PC-9 (cell line): ENCODE data around the gene LILRA2. TPM values are rescaled to one million over a fixed set of nuclear protein-coding genes. Genes with fewer than 3 reads are reported as not detected.

Experiments
- BruUV-seq: library from RNA; stranded (reverse); fragments of 400-500 nt; replicated peaks from 2 replicates; lab custom pipeline; 2021; lab: Mats Ljungman, UMichigan
- CTCF ChIA-PET: fragments of 300-600 bp; sonication (Branson Sonifier 250); formaldehyde crosslinking; loops from one replicate; lab custom pipeline; 2022; ENCODE audit warnings: antibody characterized with exemption; lab: Charles Lee
- POLR2A ChIA-PET: fragments of 300-600 bp; sonication (Branson Sonifier 250); formaldehyde crosslinking; loops from one replicate; lab custom pipeline; 2022; ENCODE audit warnings: antibody characterized with exemption; ENCODE audit not compliant: unreplicated experiment; lab: Charles Lee
- DNase-seq, 2 experiments: peaks; one replicate each; pipeline versions ENCODE4 v3.0.0 to v3.0.0-alpha.2; 2015 to 2022; ENCODE audit warnings: mixed read lengths in 1 of 2
- H2AFZ ChIP-seq: fragments of 200-600 bp; sonication (generic); 2 replicates; pipeline ENCODE4 v1.8.1; 2017; ENCODE audit warnings: antibody characterized with exemption
- H3F3A ChIP-seq: fragments of 200-600 bp; sonication (generic); 2 replicates; pipeline ENCODE4 v1.8.1; 2017; ENCODE audit warnings: antibody characterized with exemption, mild to moderate bottlenecking, low read depth; ENCODE audit not compliant: insufficient read depth
- H3K27ac ChIP-seq: fragments of 200-600 bp; sonication (generic); 2 replicates; pipeline ENCODE4 v1.6.1; 2016; ENCODE audit warnings: mixed run types
- H3K27me3 ChIP-seq: fragments of 200-600 bp; sonication (generic); 2 replicates; pipeline ENCODE4 v1.6.1; 2016; ENCODE audit warnings: low read depth, mixed run types; ENCODE audit not compliant: insufficient read depth
- H3K36me3 ChIP-seq: fragments of 200-600 bp; sonication (generic); 2 replicates; pipeline ENCODE4 v1.6.1; 2016; ENCODE audit warnings: low read depth, mixed run types
- H3K4me1 ChIP-seq: fragments of 200-600 bp; sonication (generic); replicated peaks from 2 replicates; pipeline ENCODE4 v1.6.1; 2016; ENCODE audit warnings: mixed run types; ENCODE audit not compliant: insufficient read depth
- H3K4me2 ChIP-seq: fragments of 200-600 bp; sonication (generic); 2 replicates; pipeline ENCODE4 v1.6.1; 2017; ENCODE audit warnings: mixed run types
- H3K4me3 ChIP-seq: fragments of 200-600 bp; sonication (generic); 2 replicates; pipeline ENCODE4 v1.6.1; 2016; ENCODE audit warnings: mixed run types
- H3K79me2 ChIP-seq: fragments of 200-600 bp; sonication (generic); 2 replicates; pipeline ENCODE4 v1.6.1; 2017; ENCODE audit warnings: low read depth, mixed run types
- H3K9me2 ChIP-seq: fragments of 200-600 bp; sonication (generic); 2 replicates; pipeline ENCODE4 v1.8.1; 2017; ENCODE audit warnings: mild to moderate bottlenecking; ENCODE audit not compliant: insufficient read depth
- H3K9me3 ChIP-seq: fragments of 200-600 bp; sonication (generic); 2 replicates; pipeline ENCODE4 v1.8.1; 2016; ENCODE audit warnings: low read depth; ENCODE audit not compliant: insufficient read depth
- H4K20me1 ChIP-seq: fragments of 200-600 bp; sonication (generic); 2 replicates; pipeline ENCODE4 v1.8.1; 2017; ENCODE audit not compliant: insufficient read depth
- EZH2 ChIP-seq: fragments of 200-600 bp; sonication (generic); IDR thresholded peaks from 2 replicates; pipeline ENCODE4 v1.8.0; 2017; ENCODE audit warnings: antibody characterized with exemption, low read depth
- intact Hi-C: fragments of 100-400 bp; cut with micrococcal nuclease; formaldehyde crosslinking; loops from one replicate; pipeline ENCODE4 v1.10.0; 2022; ENCODE audit not compliant: unreplicated experiment
- total RNA-seq: library from RNA; stranded (reverse); gene quantifications from 2 replicates; pipeline ENCODE4 v1.2.3, GENCODE V29; 2021
- TF ChIP-seq, protein P1 (sequence below): fragments of 200-600 bp; sonication (generic); conservative IDR thresholded peaks from 2 replicates; pipeline ENCODE4 v1.6.1; 2017; ENCODE audit warnings: mixed run types, antibody characterized with exemption, mild to moderate bottlenecking, moderate library complexity

The LILRA2 gene
- total RNA-seq, 1 experiment from 2014 or later = not detected

DNA sequence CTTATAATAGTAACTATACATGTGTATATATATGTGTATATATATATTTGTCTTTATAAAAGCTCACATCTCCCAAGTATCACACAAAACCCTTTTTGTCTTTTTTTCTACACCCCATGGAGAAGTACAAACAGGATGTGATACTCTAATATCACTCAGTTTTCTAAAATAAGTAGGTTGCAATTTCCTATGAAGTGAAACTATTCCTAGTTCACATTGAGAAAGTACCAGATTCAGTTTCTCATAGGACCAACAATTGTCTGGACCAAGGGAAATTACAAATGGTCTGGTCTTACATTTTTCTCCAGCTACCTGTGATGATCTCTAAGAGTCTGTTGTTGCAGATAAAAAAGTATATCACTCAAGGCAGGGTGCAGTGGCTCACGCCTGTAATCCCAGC lies 38.8 kb downstream of the LILRA2 start:
- H3K4me1 ChIP-seq = no peaks in the 10 kb centered on the region
- H3K9me3 ChIP-seq = no peaks in the 10 kb centered on the region
- no peak overlapping the region for H2AFZ ChIP-seq
- no peaks in the 10 kb centered on the region; the same call in 1 of the 2 replicates for H4K20me1 ChIP-seq
- no peak for TF ChIP-seq EZH2
- TF ChIP-seq, protein P1, sequence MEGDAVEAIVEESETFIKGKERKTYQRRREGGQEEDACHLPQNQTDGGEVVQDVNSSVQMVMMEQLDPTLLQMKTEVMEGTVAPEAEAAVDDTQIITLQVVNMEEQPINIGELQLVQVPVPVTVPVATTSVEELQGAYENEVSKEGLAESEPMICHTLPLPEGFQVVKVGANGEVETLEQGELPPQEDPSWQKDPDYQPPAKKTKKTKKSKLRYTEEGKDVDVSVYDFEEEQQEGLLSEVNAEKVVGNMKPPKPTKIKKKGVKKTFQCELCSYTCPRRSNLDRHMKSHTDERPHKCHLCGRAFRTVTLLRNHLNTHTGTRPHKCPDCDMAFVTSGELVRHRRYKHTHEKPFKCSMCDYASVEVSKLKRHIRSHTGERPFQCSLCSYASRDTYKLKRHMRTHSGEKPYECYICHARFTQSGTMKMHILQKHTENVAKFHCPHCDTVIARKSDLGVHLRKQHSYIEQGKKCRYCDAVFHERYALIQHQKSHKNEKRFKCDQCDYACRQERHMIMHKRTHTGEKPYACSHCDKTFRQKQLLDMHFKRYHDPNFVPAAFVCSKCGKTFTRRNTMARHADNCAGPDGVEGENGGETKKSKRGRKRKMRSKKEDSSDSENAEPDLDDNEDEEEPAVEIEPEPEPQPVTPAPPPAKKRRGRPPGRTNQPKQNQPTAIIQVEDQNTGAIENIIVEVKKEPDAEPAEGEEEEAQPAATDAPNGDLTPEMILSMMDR = no peak
- ChIA-PET CTCF (no interaction called here), POLR2A (no interaction called here)
- no TSS peak for BruUV-seq
- no peak overlapping the region for H3K27ac ChIP-seq
- H3K79me2 ChIP-seq = no peaks in the 10 kb centered on the region
- no peak overlapping the region for H3K4me3 ChIP-seq
- no peaks in the 10 kb centered on the region for H3F3A ChIP-seq
- H3K27me3 ChIP-seq = peaks cover 63% of the 10 kb centered on the region
- H3K36me3 ChIP-seq = no peaks in the 10 kb centered on the region
- H3K9me2 ChIP-seq = no peaks in the 10 kb centered on the region
- H3K4me2 ChIP-seq = no peak overlapping the region
- peak in 1 of 2 experiments; percentile 25 for DNase-seq
- intact Hi-C loops = no loop called here

DNA sequence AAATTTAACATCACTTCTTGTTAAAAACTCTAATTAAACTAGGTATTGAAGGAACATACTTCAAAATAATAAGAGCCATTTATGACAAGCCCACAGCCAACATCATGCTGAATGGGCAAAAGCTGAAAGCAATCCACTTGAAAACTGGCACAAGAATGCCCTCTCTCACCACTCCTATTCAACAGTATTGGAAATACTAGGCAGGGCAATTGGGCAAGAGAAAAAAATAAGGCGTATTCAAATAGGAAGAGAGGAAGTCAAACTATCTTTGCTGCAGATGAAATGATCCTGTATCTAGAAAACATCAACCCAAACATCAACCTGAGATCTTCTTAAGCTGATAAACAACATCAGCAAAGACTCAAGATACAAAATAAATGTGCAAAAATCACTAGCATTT lies 41.1 kb downstream of the LILRA2 start:
- H4K20me1 ChIP-seq = no peaks in the 10 kb centered on the region; the same call in 1 of the 2 replicates
- POLR2A ChIA-PET = no interaction called here
- peaks cover 42% of the 10 kb centered on the region for H3K27me3 ChIP-seq
- H3K9me3 ChIP-seq = no peaks in the 10 kb centered on the region
- intact Hi-C loops = no loop called here
- H3K36me3 ChIP-seq = no peaks in the 10 kb centered on the region
- H3K4me2 ChIP-seq = no peak overlapping the region
- no peaks in the 10 kb centered on the region for H3K79me2 ChIP-seq
- peak in 1 of 2 experiments; percentile 18 for DNase-seq
- H3F3A ChIP-seq = no peaks in the 10 kb centered on the region
- CTCF ChIA-PET = no interaction called here
- H3K9me2 ChIP-seq = no peaks in the 10 kb centered on the region
- no peak overlapping the region for H3K4me3 ChIP-seq
- H3K27ac ChIP-seq = no peak overlapping the region
- no TSS peak for BruUV-seq
- no peak overlapping the region for H2AFZ ChIP-seq
- H3K4me1 ChIP-seq = no peaks in the 10 kb centered on the region
- TF ChIP-seq, protein P1 = no peak
- no peak for TF ChIP-seq EZH2

DNA sequence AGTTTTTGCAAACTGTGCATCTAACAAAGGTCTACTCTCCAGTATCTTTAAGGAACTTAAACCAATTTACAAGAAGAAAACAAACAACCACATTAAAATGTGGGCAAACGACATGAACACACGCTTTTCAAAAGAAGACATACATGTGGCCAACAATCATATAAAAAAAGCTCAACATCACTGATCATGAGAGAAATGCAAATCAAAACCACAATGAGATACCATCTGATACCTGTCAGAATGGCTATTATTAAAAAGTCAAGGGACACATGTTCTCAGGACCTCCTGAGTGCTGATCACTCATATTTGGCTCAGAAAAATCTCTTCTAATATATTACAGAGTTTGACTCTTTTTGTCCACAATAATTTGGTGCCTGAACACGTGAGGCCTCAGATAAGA lies 42.5 kb downstream of the LILRA2 start:
- no peak overlapping the region for H3K4me3 ChIP-seq
- POLR2A ChIA-PET = no interaction called here
- H4K20me1 ChIP-seq = no peaks in the 10 kb centered on the region; the same call in 1 of the 2 replicates
- no peak overlapping the region for H2AFZ ChIP-seq
- H3K27me3 ChIP-seq = peaks cover 36% of the 10 kb centered on the region
- no peak for DNase-seq
- H3K9me2 ChIP-seq = no peaks in the 10 kb centered on the region
- intact Hi-C loops = no loop called here
- H3K36me3 ChIP-seq = no peaks in the 10 kb centered on the region
- TF ChIP-seq EZH2 = no peak
- TF ChIP-seq, protein P1 = no peak
- no peaks in the 10 kb centered on the region for H3K79me2 ChIP-seq
- BruUV-seq = no TSS peak
- H3K9me3 ChIP-seq = no peaks in the 10 kb centered on the region
- no peaks in the 10 kb centered on the region for H3K4me1 ChIP-seq
- no peaks in the 10 kb centered on the region for H3F3A ChIP-seq
- H3K27ac ChIP-seq = no peak overlapping the region
- CTCF ChIA-PET = no interaction called here
- no peak overlapping the region for H3K4me2 ChIP-seq
